ENCODE results near the gene ANKRD36.
A peak's percentile ranks its signal among the peaks of the same experiment; 100 is the strongest.
"Not testable (repeated sequence)": the region's sequence is repeated elsewhere in the genome, so short reads cannot be mapped to it uniquely, and the experiment has no call there.

ANKRD36 gene

DNA sequence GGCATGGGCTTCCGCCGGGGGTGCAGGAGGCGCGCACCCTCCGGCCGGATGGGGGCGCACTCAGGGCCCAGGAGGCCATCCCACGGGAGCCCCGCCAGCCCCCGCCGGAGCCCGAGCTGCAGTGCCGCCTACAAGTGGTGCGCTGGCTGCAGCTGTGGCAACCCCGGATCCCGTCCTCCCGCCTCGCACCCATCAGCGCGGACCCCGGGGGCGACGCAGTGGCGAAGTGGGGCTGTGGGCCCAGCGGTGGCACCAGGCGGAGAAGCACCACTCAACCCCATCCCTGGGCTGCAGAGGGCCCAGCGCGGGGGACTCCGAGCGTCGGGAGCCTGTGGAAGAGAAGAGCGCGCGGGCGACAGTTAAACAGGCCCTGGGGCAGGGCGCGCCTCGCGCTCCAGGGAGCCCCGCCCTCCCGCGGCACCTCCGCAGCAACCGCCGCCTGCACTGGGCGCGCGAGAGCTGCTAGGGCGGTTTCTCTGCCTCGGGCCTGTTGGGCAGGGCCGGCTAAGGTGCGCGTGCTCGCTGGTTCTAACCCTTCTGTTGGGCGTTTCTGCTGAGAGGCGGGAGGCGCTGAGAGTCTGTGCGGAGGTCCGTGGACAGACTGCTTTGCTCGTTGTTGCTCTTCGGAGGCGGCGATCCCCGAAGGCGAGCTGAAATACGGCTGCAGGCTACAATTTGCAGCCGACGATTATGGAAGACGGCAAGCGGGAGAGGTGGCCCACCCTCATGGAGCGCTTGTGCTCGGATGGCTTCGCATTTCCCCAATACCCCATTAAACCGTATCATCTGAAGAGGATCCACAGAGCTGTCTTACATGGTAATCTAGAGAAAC lies at the start of gene ANKRD36:
Gene ANKRD36, plus strand, starts transcription at position 104 of the 832 bp plus-strand sequence. Its CDS starts 587 bp downstream, at position 691.
- DNase-seq (ENCODE audit: low spot score): peak; percentile 90

DNA sequence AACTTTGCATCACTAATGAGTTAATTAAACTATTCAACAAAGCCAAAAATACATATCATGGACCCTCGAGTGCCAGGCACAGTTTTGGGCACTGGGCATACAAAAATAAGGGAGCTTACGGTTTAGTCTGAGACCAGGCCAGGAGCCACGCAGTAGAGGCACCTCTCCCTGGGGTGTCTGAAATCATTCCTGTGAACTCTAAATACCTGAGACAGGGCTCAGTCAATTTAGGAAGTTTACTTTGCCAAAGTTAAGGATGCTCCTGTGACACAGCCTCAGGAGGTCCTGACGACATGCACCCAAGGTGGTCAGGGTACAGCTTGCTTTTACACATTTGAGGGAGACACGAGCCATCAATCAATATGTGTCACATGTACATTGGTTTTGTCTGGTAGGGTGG lies 46.9 kb upstream of the ANKRD36 start:
- DNase-seq (ENCODE audit: low spot score): not testable (repeated sequence)

DNA sequence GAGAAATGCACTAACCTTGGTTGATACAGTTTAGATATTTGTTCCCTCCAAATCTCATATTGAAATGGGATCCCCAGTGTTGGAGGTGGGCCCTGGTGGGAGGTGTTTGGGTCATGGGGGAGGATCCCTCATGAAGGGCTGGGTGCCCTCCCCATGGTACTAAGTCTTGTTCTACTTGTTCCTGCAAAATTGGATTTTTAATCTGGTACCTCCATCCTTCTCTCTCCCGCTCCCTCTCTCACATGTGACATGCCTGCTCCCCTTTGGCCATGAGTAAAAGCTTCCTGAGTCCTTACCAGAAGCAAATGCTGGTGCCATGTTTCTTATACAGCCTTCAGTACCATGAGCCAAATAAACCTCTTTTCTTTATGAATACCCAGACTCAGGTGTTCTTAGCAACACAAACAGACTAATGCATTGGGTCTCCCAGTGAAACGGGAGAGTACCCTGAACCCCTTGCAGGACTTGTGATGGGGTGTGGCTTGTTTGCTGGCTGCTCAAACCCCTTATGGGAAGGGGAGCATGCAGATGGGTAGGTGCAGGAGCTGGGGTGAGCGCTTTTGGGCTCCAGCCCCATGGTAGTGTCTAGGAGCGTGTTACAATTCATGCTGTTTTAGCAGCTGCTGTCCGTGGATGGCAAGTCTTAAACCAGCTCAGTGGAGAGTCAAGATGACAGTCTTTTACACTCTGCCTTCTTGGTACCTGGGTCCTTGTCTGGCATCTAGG lies 45.5 kb upstream of the ANKRD36 start:
- no peak for DNase-seq (ENCODE audit: low spot score)

DNA sequence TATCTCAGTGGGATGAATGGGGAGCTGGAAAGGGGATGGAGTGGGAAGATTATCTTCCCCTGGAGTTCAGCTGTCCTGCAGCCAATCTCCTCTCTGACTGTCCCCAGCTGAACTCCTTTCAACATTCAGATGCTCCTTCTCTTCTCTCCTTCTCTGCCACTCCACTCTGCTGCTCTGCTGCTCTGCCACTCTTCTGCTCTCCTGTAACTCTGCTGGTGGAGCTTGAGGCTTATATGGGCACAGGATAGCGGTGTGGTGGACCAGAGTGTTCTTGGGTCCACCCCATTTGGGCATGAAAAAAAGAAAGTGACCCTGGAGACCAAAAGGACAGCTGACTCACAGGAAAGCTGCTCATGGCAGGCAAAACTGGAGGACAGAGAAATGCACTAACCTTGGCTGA lies 44.9 kb upstream of the ANKRD36 start:
- no peak for DNase-seq (ENCODE audit: low spot score)

DNA sequence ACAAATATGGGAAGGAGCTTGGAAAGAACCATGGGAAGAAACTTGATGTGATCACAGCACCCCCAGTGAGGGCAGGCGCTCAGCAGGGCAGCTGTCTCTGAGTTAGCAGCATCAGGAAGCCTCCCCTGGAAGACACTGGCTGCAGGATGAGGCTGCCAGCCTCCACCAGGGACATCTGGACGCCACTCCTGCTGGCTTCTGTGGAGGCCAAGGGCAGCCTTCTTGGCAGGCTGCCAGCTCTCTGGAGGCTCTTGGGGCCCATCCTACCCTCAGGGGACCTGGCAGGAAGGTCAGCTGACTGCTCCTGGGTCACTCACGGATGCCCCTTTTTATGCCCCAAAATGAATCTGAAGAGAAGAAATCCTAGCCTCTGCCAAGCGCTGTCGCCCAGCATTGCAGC lies 44.2 kb upstream of the ANKRD36 start:
- DNase-seq (ENCODE audit: low spot score): not testable (repeated sequence)

DNA sequence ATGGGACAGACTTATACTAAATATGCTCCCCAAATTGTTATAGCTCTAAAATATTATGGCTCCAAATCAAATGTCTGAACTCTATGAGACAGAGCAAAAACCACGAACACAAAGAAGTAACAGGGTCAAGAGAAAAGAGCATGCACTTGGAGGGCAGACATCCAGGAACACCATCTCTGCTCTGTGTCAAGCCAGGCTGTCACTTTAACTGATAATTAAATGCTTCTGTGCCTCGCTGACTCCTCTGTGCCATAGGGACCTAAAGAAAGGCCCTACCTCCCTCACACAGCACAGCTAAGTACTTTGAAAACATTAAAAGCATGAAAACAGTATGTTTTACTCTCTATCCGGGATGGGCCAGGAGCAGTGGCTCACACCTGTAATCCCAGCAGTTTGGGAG lies 42.0 kb upstream of the ANKRD36 start:
- DNase-seq (ENCODE audit: low spot score): not testable (repeated sequence)

DNA sequence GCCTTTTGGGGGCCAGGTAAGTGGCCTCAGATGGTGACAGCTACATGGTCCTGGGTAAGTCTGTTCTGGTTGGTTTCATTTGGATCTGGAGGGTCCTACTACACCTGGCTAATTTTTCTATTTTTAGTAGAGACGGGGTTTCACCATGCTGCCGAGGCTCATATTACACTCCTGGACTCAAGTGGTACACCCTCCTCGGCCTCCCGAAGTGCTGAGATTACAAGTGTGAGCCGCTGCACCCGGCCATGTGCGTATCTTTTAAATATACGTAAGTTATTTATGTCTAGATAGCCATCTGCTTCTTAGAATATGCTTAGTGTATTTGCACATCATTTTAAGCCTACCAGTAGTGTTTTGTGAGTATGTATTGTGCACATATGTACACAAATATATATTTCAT lies 35.7 kb upstream of the ANKRD36 start:
- DNase-seq (ENCODE audit: low spot score): not testable (repeated sequence)

DNA sequence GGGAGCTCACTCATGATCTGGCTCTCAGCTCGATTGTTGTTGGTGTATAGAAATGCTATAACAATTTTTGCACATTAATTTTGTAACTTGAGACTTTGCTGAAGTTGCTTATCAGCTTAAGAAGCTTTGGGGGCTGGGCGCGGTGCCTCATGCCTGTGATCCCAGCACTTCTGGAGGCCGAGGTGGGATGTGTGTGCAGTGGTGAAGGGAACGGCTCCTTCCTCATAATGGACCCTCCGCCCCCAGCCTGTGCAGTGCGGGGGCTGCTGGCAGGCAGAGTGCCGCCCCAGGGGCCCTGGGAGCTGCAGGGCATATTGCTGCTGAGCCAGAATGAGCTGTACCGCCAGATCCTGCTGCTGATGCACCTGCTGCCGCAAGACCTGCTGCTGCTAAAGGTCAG lies 32.1 kb upstream of the ANKRD36 start:
- not testable (repeated sequence) for DNase-seq (ENCODE audit: low spot score)

DNA sequence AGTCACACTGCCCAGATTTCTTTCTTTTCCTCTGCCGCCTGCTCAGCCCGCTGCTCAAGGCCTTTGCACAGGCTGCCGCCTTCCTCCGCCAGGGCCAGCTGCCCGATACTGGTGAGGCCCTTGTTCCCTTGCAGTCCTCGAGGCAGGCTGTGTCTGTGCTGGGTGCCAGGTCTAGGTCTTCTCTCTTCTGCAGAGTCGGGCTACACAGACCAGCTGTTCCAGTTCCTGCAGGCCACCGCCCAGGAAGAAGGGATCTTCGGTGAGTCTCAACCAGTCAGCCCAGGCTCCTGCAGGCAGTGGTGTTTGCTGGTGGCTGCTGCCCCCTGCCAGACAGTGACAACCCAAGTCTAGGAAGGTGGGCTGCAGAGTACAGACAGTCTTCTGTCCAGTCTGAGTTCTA lies 30.7 kb upstream of the ANKRD36 start:
- DNase-seq (ENCODE audit: low spot score): not testable (repeated sequence)

DNA sequence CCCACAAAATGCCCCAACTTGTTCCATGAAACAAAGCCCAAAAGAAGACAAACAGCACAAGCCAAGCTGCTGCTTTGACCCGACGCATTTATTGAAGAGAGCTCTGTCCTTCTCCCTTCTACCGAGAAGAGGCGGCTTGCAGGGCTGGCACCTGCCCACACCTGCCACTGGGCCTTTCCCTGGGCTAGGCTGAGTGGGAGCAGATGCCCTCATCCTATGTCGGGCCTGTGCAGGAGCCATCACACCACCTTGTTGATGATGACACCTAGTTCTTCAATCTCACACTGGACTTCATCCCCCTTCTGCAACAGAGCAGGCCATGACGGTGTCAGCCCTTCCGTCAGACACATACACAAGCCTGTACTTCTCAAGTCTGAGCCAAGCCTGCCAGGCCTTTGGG lies 29.4 kb upstream of the ANKRD36 start:
- DNase-seq (ENCODE audit: low spot score): not testable (repeated sequence)

DNA sequence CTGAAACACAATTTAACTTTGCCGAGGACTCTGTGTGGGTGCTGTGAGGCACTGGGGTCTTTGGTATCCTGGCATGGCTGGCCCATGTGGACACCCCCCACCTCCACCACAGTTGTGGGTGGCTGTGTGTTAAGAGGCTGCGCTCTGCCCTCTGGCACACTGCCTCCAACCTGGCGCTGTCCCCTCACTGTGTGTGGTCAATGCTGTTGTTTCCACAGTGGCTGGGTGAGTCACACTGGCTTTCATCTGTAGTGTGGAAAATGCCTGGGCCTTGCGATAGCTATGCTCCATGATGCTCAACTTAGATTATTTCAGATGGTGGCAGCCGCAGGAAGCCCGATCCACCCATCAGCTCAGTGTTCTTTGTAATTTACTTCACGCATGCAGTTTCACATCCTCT lies 27.9 kb upstream of the ANKRD36 start:
- DNase-seq (ENCODE audit: low spot score): not testable (repeated sequence)

DNA sequence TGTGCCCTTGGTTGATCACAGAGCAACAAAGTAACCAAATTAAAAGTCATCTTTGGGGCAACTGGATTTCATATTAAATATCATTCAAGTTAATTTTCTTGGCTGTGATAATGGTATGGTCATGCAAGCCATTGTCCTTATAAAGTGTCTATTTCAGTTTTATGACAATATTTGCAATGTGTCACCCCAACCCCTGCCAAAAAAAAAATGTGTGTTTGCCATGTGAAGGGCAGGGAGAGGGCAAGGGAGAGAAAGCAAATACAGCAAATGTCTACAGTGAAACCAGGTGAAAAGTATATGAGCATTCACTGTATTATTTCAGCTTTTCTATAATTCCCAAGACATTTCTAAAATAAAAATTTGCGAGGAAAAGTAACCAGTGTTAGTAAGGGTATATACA lies 24.2 kb upstream of the ANKRD36 start:
- DNase-seq (ENCODE audit: low spot score): not testable (repeated sequence)

DNA sequence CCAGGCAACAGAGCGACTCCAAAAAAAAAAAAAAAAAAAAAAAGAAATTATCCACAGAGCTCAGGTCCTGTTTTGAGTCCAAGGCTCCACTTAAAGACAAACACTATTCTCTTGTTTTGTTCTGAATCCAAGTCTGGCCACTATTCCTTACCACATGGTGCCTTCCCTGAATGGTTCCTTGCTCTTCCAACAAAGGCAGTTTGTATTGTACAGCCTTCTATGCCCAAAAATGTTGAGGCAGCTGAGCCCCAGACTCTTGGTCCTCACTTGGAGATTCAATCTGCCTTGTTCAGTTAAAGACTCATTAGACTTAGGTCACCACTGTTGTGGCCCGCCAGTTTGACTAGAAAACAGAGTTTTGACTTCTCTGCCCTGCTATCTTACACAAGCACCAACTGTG lies 20.0 kb upstream of the ANKRD36 start:
- not testable (repeated sequence) for DNase-seq (ENCODE audit: low spot score)

DNA sequence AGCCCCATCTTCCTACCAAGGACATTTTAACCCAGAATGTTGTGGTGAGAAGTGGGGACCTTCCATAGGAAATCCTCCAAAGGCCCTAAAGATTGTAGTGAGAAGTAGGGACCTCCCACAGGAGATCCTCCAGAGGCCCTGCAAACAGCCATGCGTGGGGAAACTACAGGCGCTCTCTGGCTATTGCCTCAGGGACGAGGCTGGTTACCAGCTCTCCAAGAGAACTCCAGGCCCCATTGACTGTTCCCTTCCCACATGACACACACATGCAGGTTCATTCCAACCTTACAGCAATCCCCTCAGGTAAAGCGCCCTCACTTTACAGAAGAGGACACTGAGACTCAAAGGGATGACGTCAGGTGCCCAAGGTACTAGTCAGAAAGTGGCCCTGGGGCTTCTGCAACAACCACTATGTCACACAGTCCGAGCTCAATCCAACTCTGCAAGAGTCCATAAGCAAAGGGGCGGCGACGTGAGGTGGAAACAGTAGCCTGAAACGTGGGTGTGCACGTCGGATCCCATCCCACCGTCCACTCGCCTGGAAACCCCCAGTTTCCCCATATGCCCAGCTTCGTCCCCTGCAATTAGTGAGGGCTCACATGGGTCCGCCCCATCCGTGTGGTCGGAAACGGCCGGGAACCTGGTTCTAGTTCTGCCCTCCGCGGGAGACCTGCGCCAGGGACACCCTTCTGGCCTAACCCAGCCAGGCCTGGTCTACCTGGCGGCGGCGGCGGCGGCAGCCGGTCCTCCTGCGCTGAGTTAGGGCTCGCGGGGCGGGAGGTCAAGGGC lies 18.8 kb upstream of the ANKRD36 start:
- not testable (repeated sequence) for DNase-seq (ENCODE audit: low spot score)

DNA sequence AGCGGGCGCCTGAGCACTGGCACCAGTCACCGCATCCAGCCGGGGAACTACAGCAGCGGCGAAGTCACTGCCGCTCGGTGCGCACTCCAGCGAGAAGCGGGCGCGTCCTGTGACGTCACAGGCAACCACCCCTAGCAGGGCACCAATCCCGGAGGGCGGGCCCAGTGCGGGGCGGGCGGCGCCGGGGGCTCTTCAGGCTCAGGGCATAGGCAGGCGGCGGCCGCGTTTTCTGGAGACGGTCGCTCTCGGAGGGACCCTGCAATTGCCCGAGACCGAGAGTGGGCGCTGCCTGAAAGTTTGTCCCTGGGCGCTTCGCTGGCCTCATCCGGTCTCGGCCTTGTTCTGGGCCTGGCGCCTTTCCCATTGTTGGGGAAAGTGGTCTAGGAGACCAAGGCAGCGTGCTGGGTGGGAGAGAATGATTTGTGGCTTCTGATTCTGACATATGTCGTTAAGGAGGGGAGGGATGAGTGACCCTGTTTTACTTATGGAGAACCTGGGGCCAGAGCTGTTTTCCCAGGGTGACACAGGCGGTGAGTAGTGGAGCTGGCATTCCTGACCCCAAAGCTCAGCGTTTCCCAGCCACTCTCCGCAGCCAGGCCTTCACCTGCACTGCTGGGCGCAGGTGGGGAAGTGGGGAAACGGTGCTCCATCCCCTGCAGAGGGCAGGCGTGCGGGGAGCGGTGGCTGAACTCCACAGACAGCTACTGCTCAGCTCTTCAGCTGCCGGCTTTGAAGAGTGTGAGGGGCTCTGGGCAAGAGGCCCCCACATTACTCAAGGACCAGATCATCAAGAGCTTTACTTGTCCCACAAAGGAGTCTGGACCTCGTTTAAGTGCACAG lies 18.0 kb upstream of the ANKRD36 start, which contains the start of gene FAHD2B:
Gene FAHD2B, minus strand, starts transcription at position 111 of the 840 bp plus-strand sequence. CDS start 3,176 bp downstream, outside the sequence.
- DNase-seq (ENCODE audit: low spot score): peak; percentile 83

DNA sequence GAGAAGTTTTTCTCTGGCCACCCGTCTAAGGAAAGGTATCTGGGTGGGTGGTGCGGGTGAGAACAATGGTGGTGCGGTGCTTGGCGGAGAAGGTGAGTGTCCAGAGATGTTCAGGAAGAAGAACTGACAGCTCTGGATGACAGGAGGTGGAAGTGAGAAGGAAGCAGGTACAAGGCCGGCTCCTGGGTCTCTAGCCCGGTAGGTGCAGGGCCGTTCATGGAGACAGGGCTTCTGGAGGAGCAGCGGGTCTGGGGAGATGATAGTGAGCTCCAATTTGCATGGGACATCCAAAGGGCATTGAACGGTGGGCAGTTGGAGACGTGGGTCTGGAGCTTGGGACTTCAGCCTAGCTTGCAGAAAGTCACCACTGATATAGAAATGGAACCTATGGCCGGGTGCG lies 17.3 kb upstream of the ANKRD36 start:
- no peak for DNase-seq (ENCODE audit: low spot score)

DNA sequence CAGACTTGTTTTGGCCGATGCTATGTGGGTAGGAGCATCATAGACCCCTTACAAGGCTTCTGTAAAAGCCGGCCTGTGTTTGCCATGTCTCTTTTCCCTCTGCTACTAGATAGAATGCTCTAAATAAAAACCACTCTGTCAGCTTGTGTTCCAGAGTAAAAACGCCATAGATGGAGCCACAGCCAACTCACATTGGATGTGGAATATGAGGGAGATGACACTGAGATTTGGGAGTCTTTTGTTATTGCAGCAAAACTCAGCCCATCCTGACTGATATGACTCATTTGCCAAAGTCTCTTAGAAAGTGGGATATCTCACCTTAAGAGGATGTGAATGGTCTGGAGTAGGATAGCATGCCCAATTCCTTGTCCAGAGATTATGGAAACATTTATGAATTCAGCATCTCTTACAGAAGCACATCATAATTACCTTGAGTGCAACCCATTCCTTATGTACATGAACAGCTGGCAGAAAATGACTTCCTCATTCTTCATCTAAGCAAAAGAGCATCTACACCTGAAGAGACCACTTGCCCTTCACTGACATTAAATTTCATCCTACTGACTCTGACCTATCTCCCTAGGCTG lies 14.1 kb upstream of the ANKRD36 start:
- DNase-seq (ENCODE audit: low spot score): not testable (repeated sequence)

DNA sequence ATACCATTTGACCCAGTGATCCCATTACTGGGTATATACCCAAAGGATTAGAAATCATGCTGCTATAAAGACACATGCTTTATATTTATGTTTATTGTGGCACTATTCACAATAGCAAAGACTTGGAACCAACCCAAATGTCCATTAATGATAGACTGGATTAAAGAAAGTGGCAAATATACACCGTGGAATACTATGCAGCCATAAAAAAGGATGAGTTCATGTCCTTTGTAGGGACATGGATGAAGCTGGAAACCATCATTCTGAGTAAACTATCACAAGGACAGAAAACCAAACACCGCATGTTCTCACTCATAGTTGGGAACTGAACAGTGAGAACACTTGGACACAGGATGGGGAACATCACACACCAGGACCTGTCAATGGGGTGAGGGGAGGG lies 6.1 kb upstream of the ANKRD36 start:
- DNase-seq (ENCODE audit: low spot score): not testable (repeated sequence)

DNA sequence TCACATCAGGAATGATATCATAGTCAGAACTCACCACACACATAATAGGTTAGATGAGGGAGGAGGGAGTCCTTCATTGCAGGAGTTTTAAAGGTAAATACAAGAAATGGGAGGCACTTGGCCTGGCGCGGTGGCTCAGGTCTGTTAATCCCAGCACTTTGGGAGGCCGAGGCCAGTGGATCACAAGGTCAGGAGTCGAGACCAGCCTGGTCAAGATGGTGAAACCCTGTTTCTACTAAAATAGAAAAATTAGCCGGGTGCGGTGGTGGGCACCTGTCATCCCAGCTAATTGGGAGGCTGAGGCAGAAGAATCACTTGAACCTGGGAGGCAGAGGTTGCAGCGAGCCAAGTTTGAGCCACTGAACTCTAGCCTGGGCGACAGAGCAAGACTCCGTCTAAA lies 1.7 kb upstream of the ANKRD36 start:
- DNase-seq (ENCODE audit: low spot score): not testable (repeated sequence)

DNA sequence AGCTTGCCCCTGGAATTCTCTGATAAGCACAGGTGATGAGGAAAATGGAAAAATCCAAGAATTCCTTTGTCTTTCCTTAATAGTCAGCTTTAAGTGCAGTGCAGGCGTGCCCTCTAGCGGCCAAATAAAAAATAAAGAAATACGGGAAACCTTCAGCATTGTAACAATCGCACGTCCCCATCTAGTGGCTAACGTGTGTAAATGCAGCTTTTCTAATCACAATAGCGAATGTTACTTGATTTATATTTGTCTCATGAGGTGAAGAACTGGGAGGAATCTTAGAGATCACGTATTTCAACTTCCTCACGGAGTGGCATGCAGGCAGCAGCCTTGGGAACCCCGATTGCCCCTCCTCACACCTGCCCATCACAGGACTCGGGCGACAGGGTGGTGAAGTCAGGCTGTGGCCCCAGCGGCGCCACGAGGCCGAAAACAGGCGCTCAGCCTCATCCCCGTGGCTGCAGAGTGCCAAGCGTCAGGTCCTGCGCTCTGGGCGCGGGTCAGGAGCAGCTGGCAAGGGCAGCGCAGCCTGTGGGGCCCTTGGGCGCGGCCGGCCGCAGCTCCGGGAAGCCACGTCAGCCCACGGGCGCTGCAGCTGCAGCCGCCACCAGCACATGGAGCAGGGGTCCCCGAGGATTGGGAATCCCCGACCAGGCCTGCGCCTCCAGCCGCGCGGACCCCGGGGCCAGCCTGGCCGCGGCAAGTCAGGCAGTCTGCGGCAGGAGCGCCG lies 468 bp upstream of the ANKRD36 start:
- DNase-seq (ENCODE audit: low spot score): peak; percentile 78

Measured in ecto neural progenitor cell (in vitro differentiated cells).